ENCODE data around the gene TNRC6C. TPM values are rescaled to one million over a fixed set of nuclear protein-coding genes. Genes with fewer than 3 reads are reported as not detected.

The TNRC6C gene
- total and polyA plus RNA-seq, 9 of the 15 experiments (the other 6 are each of a cell fraction or from before 2014, with no cell fraction given), result 0.20 to 4.9 (median 2.3) TPM

- TF ChIP-seq, protein P1, sequence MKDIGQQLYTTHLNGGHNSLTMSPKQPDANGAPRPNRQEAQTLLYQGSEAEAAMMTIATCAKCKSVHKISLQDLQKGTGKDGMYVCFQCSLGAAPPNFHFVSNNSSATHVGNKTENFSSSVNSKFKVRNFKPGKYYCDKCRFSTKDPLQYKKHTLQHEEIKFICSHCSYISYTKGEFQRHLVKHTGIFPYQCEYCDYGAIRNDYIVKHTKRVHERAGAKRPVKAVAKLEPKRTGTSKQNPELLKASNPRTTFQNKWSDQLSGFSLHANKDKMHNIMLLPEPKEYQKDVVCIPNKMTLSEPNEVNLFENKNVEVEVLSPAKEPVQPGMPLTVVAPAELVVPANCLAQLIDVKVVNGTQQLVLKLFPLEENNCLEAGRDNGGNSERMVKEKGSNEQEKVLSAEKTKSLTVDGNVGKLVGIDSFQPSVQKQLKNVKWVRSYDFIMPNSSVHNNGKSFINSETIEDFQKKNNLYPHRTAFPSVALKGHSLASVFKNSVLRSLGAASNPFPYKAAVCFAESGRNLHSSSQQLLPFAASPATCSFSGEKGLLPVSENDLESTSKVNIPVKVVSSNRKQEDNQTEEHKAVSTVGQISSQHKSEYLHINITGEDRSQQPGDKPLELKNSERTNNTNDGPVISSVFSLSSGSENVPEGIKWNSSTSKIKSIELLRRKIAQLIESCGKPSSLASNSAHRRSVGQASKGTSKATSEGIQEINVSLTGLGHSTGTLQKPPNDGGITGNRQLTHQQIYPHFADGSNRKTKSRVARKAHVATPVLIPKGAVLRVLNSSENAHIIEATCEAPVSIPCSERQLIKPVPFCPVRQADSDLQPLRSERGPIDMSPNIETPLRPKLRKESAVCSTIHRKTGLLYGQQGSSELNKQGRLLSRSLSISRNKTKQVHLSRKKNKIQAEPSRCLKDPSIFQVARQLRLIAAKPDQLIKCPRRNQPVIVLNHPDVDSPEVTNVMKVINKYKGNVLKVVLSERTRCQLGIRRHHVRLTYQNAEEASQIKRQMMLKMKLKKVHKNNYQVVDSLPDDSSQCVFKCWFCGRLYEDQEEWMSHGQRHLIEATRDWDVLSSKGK (CRISPR knock-in tag; IDR thresholded peaks at IDR 0.05), result no peak
- no peak for TF ChIP-seq ZC3H8 (IDR thresholded peaks at IDR 0.05)
- no peak for TF ChIP-seq HEY1 (CRISPR knock-in tag; IDR thresholded peaks at IDR 0.05; ENCODE audit: borderline replicate concordance)
- TF ChIP-seq HDGF (IDR thresholded peaks at IDR 0.05), result 0 out of 2 replicates have a peak, but pooled peaks have one; percentile 39
- TF ChIP-seq, protein P2, sequence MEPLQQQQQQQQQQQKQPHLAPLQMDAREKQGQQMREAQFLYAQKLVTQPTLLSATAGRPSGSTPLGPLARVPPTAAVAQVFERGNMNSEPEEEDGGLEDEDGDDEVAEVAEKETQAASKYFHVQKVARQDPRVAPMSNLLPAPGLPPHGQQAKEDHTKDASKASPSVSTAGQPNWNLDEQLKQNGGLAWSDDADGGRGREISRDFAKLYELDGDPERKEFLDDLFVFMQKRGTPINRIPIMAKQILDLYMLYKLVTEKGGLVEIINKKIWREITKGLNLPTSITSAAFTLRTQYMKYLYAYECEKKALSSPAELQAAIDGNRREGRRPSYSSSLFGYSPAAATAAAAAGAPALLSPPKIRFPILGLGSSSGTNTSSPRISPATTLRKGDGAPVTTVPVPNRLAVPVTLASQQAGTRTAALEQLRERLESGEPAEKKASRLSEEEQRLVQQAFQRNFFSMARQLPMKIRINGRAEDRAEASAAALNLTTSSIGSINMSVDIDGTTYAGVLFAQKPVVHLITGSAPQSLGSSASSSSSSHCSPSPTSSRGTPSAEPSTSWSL (CRISPR knock-in tag; IDR thresholded peaks at IDR 0.05; ENCODE audit: borderline replicate concordance), result no peak
- TF ChIP-seq, protein P3, sequence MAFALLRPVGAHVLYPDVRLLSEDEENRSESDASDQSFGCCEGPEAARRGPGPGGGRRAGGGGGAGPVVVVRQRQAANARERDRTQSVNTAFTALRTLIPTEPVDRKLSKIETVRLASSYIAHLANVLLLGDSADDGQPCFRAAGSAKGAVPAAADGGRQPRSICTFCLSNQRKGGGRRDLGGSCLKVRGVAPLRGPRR (CRISPR knock-in tag; IDR thresholded peaks at IDR 0.05), result no peak
- 0 out of 2 replicates have a peak, but pooled peaks have one; percentile 57 for TF ChIP-seq GATAD2A (IDR thresholded peaks at IDR 0.05)
- no peak for TF ChIP-seq RAD21 (CRISPR knock-in tag; conservative IDR thresholded peaks at IDR 0.05 in 1 of 2, IDR thresholded peaks at IDR 0.05 in 1 of 2)
- TF ChIP-seq ADNP (tag; IDR thresholded peaks at IDR 0.05), result no peak
- TF ChIP-seq MIER1 (IDR thresholded peaks at IDR 0.05; ENCODE audit: low read depth), result no peak
- TF ChIP-seq, protein P4, sequence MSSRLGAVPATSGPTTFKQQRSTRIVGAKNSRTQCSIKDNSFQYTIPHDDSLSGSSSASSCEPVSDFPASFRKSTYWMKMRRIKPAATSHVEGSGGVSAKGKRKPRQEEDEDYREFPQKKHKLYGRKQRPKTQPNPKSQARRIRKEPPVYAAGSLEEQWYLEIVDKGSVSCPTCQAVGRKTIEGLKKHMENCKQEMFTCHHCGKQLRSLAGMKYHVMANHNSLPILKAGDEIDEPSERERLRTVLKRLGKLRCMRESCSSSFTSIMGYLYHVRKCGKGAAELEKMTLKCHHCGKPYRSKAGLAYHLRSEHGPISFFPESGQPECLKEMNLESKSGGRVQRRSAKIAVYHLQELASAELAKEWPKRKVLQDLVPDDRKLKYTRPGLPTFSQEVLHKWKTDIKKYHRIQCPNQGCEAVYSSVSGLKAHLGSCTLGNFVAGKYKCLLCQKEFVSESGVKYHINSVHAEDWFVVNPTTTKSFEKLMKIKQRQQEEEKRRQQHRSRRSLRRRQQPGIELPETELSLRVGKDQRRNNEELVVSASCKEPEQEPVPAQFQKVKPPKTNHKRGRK (tag; IDR thresholded peaks at IDR 0.05), result no peak
- 0 out of 2 replicates have a peak, but pooled peaks have one; percentile 12 for TF ChIP-seq NCOA6 (IDR thresholded peaks at IDR 0.05)
- TF ChIP-seq RHOXF2B (CRISPR knock-in tag; conservative IDR thresholded peaks at IDR 0.05), result no peak
- TF ChIP-seq, protein P5, sequence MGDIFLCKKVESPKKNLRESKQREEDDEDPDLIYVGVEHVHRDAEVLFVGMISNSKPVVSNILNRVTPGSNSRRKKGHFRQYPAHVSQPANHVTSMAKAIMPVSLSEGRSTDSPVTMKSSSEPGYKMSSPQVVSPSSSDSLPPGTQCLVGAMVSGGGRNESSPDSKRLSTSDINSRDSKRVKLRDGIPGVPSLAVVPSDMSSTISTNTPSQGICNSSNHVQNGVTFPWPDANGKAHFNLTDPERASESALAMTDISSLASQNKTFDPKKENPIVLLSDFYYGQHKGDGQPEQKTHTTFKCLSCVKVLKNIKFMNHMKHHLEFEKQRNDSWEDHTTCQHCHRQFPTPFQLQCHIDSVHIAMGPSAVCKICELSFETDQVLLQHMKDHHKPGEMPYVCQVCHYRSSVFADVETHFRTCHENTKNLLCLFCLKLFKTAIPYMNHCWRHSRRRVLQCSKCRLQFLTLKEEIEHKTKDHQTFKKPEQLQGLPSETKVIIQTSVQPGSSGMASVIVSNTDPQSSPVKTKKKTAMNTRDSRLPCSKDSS (IDR thresholded peaks at IDR 0.05; ENCODE audit: low read depth, partially characterized antibody), result no peak
- no peak for TF ChIP-seq RNF2 (IDR thresholded peaks at IDR 0.05)
- no peak for TF ChIP-seq ZNF354B (CRISPR knock-in tag; IDR thresholded peaks at IDR 0.05)
- no peak for TF ChIP-seq BRD9 (IDR thresholded peaks at IDR 0.05; ENCODE audit: low read depth, partially characterized antibody)
- peak; percentile 32; the same call in 1 of the 2 replicates for TF ChIP-seq MAFK (IDR thresholded peaks at IDR 0.05; ENCODE audit: low read length)
- TF ChIP-seq LARP7 (IDR thresholded peaks at IDR 0.05), result no peak
These were observed 90.1 kb downstream of the TNRC6C start (continued) for GRCh38 chr17:78048346-78049292.
